ENCODE data around the gene PRPF6.
A peak's percentile ranks its signal among the peaks of the same experiment; 100 is the strongest.

The PRPF6 gene

GRCh38 chr20:64067005-64067632 is 86.2 kb downstream of the PRPF6 start:
- H3K4me3 ChIP-seq (ENCODE audit: low read depth, low read length) = no peak overlapping the region

GRCh38 chr20:64067733-64068307 is 86.9 kb downstream of the PRPF6 start:
- TF ChIP-seq CTCF (IDR thresholded peaks at IDR 0.05; ENCODE audit: borderline replicate concordance, insufficient read depth, low read depth, low read length) = no peak

More at GRCh38 chr20:64067005-64067632, 86.2 kb downstream of the PRPF6 start:
- no peak for TF ChIP-seq CTCF (IDR thresholded peaks at IDR 0.05; ENCODE audit: borderline replicate concordance, insufficient read depth, low read depth, low read length)

GRCh38 chr20:64068386-64069208 is 87.7 kb downstream of the PRPF6 start:
- TF ChIP-seq CTCF (IDR thresholded peaks at IDR 0.05; ENCODE audit: borderline replicate concordance, insufficient read depth, low read depth, low read length) = no peak
- no peak overlapping the region for H3K4me3 ChIP-seq (ENCODE audit: low read depth, low read length)

More at GRCh38 chr20:64067733-64068307, 86.9 kb downstream of the PRPF6 start:
- H3K4me3 ChIP-seq (ENCODE audit: low read depth, low read length) = no peak overlapping the region

GRCh38 chr20:64069209-64069613 is 88.3 kb downstream of the PRPF6 start:
- no peak for TF ChIP-seq CTCF (IDR thresholded peaks at IDR 0.05; ENCODE audit: borderline replicate concordance, insufficient read depth, low read depth, low read length)
- no peak overlapping the region for H3K4me3 ChIP-seq (ENCODE audit: low read depth, low read length)

GRCh38 chr20:64069614-64070243 is 88.8 kb downstream of the PRPF6 start:
- no peak overlapping the region for H3K4me3 ChIP-seq (ENCODE audit: low read depth, low read length)
- peak; percentile 88 for TF ChIP-seq CTCF (IDR thresholded peaks at IDR 0.05; ENCODE audit: borderline replicate concordance, insufficient read depth, low read depth, low read length)

GRCh38 chr20:64070244-64070993 is 89.5 kb downstream of the PRPF6 start:
- TF ChIP-seq CTCF (IDR thresholded peaks at IDR 0.05; ENCODE audit: borderline replicate concordance, insufficient read depth, low read depth, low read length) = no peak
- no peak overlapping the region for H3K4me3 ChIP-seq (ENCODE audit: low read depth, low read length)
